ENCODE data around the gene GAMT. TPM values are rescaled to one million over a fixed set of nuclear protein-coding genes. Genes with fewer than 3 reads are reported as not detected.

The GAMT gene
- total RNA-seq, 1 experiment from 2014 or later, result 27.7 TPM

DNA sequence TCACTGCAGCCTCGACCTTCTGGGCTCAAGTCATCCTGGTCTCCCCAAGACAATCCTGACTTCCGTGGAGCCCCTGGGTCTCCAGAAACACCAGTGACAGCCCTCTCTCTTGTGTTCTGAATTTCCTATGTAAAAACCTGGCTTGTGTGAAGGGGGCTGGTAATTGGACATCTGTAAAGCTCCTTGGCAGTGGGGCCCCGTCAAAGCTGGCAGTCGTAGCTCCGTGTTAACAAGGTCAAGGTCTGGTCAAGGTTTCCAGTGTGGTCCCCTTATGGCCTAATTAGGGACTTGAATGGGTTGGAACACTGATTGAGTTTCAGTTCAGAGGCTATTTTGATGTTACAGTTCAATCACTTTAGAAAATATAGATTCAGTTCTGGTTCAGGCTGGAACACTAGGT is 50.5 kb downstream of the GAMT start (continued):
- TF ChIP-seq RORB (CRISPR knock-in tag; IDR thresholded peaks at IDR 0.05), result no peak

GRCh38 chr19:1349211-1349610 is 52.1 kb downstream of the GAMT start:
- no peak for DNase-seq (ENCODE audit: low spot score)
- no peaks in the 10 kb centered on the region for H3K36me3 Mint-ChIP-seq
- H3K9me3 Mint-ChIP-seq, result no peaks in the 10 kb centered on the region
- ChIA-PET POLR2A (no interaction called here), CTCF (interaction anchor here (2.1 kb wide), 1 partner anchor 34 kb away, joined by 10 read pairs; no protein-coding TSS in a partner anchor)
- no peak for ATAC-seq
- no peak overlapping the region for H3K4me3 Mint-ChIP-seq
- no peaks in the 10 kb centered on the region for H3K27me3 Mint-ChIP-seq (ENCODE audit: low read depth)
- H3K4me1 Mint-ChIP-seq, result no peaks in the 10 kb centered on the region
- no peak overlapping the region for H3K27ac Mint-ChIP-seq
- no peak for TF ChIP-seq FOXP1 (CRISPR knock-in tag; IDR thresholded peaks at IDR 0.05; ENCODE audit: borderline replicate concordance)
- no peak for TF ChIP-seq ZNF423 (CRISPR knock-in tag; IDR thresholded peaks at IDR 0.05)
- TF ChIP-seq ZNF671 (CRISPR knock-in tag; IDR thresholded peaks at IDR 0.05), result no peak
- TF ChIP-seq ATF1 (CRISPR knock-in tag; IDR thresholded peaks at IDR 0.05), result no peak
- TF ChIP-seq HMGXB4 (CRISPR knock-in tag; IDR thresholded peaks at IDR 0.05), result no peak
- TF ChIP-seq MXD4 (CRISPR knock-in tag; IDR thresholded peaks at IDR 0.05; ENCODE audit: borderline replicate concordance), result no peak
- TF ChIP-seq, protein P1, sequence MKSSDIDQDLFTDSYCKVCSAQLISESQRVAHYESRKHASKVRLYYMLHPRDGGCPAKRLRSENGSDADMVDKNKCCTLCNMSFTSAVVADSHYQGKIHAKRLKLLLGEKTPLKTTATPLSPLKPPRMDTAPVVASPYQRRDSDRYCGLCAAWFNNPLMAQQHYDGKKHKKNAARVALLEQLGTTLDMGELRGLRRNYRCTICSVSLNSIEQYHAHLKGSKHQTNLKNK (CRISPR knock-in tag; IDR thresholded peaks at IDR 0.05), result no peak
- no peak for TF ChIP-seq IRF1 (CRISPR knock-in tag; IDR thresholded peaks at IDR 0.05)
- TF ChIP-seq, protein P2, sequence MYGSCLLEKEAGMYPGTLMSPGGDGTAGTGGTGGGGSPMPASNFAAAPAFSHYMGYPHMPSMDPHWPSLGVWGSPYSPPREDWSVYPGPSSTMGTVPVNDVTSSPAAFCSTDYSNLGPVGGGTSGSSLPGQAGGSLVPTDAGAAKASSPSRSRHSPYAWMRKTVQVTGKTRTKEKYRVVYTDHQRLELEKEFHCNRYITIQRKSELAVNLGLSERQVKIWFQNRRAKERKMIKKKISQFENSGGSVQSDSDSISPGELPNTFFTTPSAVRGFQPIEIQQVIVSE (CRISPR knock-in tag; IDR thresholded peaks at IDR 0.05; ENCODE audit: borderline replicate concordance), result no peak
- no peak for TF ChIP-seq ZNF317 (CRISPR knock-in tag; IDR thresholded peaks at IDR 0.05; ENCODE audit: borderline replicate concordance, low read depth)
- TF ChIP-seq, protein P3, sequence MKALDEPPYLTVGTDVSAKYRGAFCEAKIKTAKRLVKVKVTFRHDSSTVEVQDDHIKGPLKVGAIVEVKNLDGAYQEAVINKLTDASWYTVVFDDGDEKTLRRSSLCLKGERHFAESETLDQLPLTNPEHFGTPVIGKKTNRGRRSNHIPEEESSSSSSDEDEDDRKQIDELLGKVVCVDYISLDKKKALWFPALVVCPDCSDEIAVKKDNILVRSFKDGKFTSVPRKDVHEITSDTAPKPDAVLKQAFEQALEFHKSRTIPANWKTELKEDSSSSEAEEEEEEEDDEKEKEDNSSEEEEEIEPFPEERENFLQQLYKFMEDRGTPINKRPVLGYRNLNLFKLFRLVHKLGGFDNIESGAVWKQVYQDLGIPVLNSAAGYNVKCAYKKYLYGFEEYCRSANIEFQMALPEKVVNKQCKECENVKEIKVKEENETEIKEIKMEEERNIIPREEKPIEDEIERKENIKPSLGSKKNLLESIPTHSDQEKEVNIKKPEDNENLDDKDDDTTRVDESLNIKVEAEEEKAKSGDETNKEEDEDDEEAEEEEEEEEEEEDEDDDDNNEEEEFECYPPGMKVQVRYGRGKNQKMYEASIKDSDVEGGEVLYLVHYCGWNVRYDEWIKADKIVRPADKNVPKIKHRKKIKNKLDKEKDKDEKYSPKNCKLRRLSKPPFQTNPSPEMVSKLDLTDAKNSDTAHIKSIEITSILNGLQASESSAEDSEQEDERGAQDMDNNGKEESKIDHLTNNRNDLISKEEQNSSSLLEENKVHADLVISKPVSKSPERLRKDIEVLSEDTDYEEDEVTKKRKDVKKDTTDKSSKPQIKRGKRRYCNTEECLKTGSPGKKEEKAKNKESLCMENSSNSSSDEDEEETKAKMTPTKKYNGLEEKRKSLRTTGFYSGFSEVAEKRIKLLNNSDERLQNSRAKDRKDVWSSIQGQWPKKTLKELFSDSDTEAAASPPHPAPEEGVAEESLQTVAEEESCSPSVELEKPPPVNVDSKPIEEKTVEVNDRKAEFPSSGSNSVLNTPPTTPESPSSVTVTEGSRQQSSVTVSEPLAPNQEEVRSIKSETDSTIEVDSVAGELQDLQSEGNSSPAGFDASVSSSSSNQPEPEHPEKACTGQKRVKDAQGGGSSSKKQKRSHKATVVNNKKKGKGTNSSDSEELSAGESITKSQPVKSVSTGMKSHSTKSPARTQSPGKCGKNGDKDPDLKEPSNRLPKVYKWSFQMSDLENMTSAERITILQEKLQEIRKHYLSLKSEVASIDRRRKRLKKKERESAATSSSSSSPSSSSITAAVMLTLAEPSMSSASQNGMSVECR (CRISPR knock-in tag; IDR thresholded peaks at IDR 0.05; ENCODE audit: borderline replicate concordance), result no peak
- TF ChIP-seq, protein P4, sequence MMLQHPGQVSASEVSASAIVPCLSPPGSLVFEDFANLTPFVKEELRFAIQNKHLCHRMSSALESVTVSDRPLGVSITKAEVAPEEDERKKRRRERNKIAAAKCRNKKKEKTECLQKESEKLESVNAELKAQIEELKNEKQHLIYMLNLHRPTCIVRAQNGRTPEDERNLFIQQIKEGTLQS (CRISPR knock-in tag; conservative IDR thresholded peaks at IDR 0.05), result no peak
- no peak for TF ChIP-seq USF1 (CRISPR knock-in tag; IDR thresholded peaks at IDR 0.05)
- no peak for TF ChIP-seq ZNF263 (CRISPR knock-in tag; IDR thresholded peaks at IDR 0.05; ENCODE audit: low read depth)
- no peak for TF ChIP-seq TCF7 (CRISPR knock-in tag; IDR thresholded peaks at IDR 0.05; ENCODE audit: low read depth)
- TF ChIP-seq GTF2I (CRISPR knock-in tag; conservative IDR thresholded peaks at IDR 0.05), result no peak

Other genes starting within 250 kb of the GAMT start
- 40.7 to 57.3 TPM (median 48.0 TPM) in 3 replicates for gene SBNO2, start 227.3 kb downstream of the GAMT start, total RNA-seq (2021)
- gene STK11, start 195.8 kb downstream of the GAMT start, total RNA-seq (2021), result 106 to 112 TPM (median 106 TPM) in 3 replicates
- 21.9 to 23.6 TPM (median 23.4 TPM) in 3 replicates for gene CBARP, start 163.5 kb downstream of the GAMT start, total RNA-seq (2021)
- 262 to 277 TPM (median 270 TPM) in 3 replicates for gene ATP5F1D, start 159.8 kb downstream of the GAMT start, total RNA-seq (2021)
- 189 to 190 TPM (median 189 TPM) in 3 replicates for gene MIDN, start 153.0 kb downstream of the GAMT start, total RNA-seq (2021)
- gene CIRBP, start 132.2 kb downstream of the GAMT start, total RNA-seq (2021), result 256 to 298 TPM (median 256 TPM) in 3 replicates
- 59.4 to 65.9 TPM (median 65.7 TPM) in 3 replicates for gene FAM174C, start 126.0 kb downstream of the GAMT start, total RNA-seq (2021)
- 11.4 to 14.2 TPM (median 12.6 TPM) in 3 replicates for gene EFNA2, start 115.7 kb downstream of the GAMT start, total RNA-seq (2021)
- gene NDUFS7, start 17.6 kb downstream of the GAMT start, total RNA-seq (2021), result 136 to 149 TPM (median 139 TPM) in 3 replicates
- gene DAZAP1, start 6.0 kb upstream of the GAMT start, total RNA-seq (2021), result 338 to 360 TPM (median 339 TPM) in 3 replicates
- 1,932 to 2,169 TPM (median 2,158 TPM) in 3 replicates for gene RPS15, start 36.9 kb upstream of the GAMT start, total RNA-seq (2021)
- 1.0 to 1.4 TPM (median 1.1 TPM) in 3 replicates for gene APC2, start 48.6 kb upstream of the GAMT start, total RNA-seq (2021)
- 56.5 to 65.7 TPM (median 60.4 TPM) in 3 replicates for gene C19orf25, start 77.7 kb upstream of the GAMT start, total RNA-seq (2021)
- 18.6 to 22.4 TPM (median 21.5 TPM) in 3 replicates for gene PCSK4, start 88.8 kb upstream of the GAMT start, total RNA-seq (2021)
- gene REEP6, start 89.6 kb upstream of the GAMT start, total RNA-seq (2021), result 17.0 to 19.5 TPM (median 19.1 TPM) in 3 replicates
- 0.55 to 1.9 TPM (median 1.5 TPM) in 3 replicates for gene ADAMTSL5, start 111.5 kb upstream of the GAMT start, total RNA-seq (2021)
- gene PLK5, start 122.5 kb upstream of the GAMT start, total RNA-seq (2021), result 0.60 to 1.4 TPM (median 0.62 TPM) in 3 replicates
- 69.5 to 80.5 TPM (median 78.2 TPM) in 3 replicates for gene MEX3D, start 166.8 kb upstream of the GAMT start, total RNA-seq (2021)
- 90.2 to 94.8 TPM (median 93.2 TPM) in 3 replicates for gene MBD3, start 191.3 kb upstream of the GAMT start, total RNA-seq (2021)
- gene UQCR11, start 203.9 kb upstream of the GAMT start, total RNA-seq (2021), result 195 to 198 TPM (median 196 TPM) in 3 replicates